Measurements from ENCODE around the gene RHOJ.
"Not testable (repeated sequence)": the region's sequence is repeated elsewhere in the genome, so short reads cannot be mapped to it uniquely, and the experiment has no call there.

RHOJ gene

GRCh38 chr14:63204407-63205043 is at the start of gene RHOJ:
RHOJ (plus strand) TSS chr14:63204443; CDS start chr14:63204870, 427 bp downstream.
- H3K4me1 Mint-ChIP-seq = no peaks in the 10 kb centered on the region
- ATAC-seq (no peak), DNase-seq (no peak)
- H3K27me3 Mint-ChIP-seq = no peaks in the 10 kb centered on the region
- no peak within 1 kb of the TSS for H3K27ac Mint-ChIP-seq
- no peak within 1 kb of the TSS for H3K4me3 Mint-ChIP-seq
- H3K36me3 Mint-ChIP-seq (ENCODE audit: low read depth) = no peaks in the 10 kb centered on the region
- H3K9me3 Mint-ChIP-seq = peaks cover 3% of the 10 kb centered on the region

GRCh38 chr14:63155511-63156185 is 48.6 kb upstream of the RHOJ start:
- H3K4me1 Mint-ChIP-seq = no peaks in the 10 kb centered on the region
- peaks cover 1% of the 10 kb centered on the region for H3K27me3 Mint-ChIP-seq
- ATAC-seq (no peak), DNase-seq (no peak)
- H3K36me3 Mint-ChIP-seq (ENCODE audit: low read depth) = no peaks in the 10 kb centered on the region
- H3K9me3 Mint-ChIP-seq = no peaks in the 10 kb centered on the region
- no peak overlapping the region for H3K4me3 Mint-ChIP-seq
- H3K27ac Mint-ChIP-seq = no peak overlapping the region

- Mint-ChIP-seq H3K9me3 (no peaks in the 10 kb centered on the region), H3K4me1 (no peaks in the 10 kb centered on the region), H3K27ac (no peak overlapping the region), H3K36me3 (ENCODE audit: low read depth) (no peaks in the 10 kb centered on the region), H3K4me3 (no peak overlapping the region), H3K27me3 (peaks cover 1% of the 10 kb centered on the region)
- no peak for DNase-seq
- no peak for ATAC-seq
These were observed 47.0 kb upstream of the RHOJ start for GRCh38 chr14:63157195-63157594.

- DNase-seq = no peak
- H3K27me3 Mint-ChIP-seq = peaks cover 1% of the 10 kb centered on the region
- H3K4me1 Mint-ChIP-seq = no peaks in the 10 kb centered on the region
- ATAC-seq = no peak
- H3K36me3 Mint-ChIP-seq (ENCODE audit: low read depth) = no peaks in the 10 kb centered on the region
- H3K9me3 Mint-ChIP-seq = no peaks in the 10 kb centered on the region
- no peak overlapping the region for H3K4me3 Mint-ChIP-seq
- H3K27ac Mint-ChIP-seq = no peak overlapping the region
These were observed 40.9 kb upstream of the RHOJ start for GRCh38 chr14:63163306-63163705.

- DNase-seq (no peak), ATAC-seq (no peak)
- Mint-ChIP-seq H3K4me1 (no peaks in the 10 kb centered on the region), H3K4me3 (no peak overlapping the region), H3K36me3 (ENCODE audit: low read depth) (no peaks in the 10 kb centered on the region), H3K9me3 (no peaks in the 10 kb centered on the region), H3K27ac (no peak overlapping the region), H3K27me3 (peaks cover 1% of the 10 kb centered on the region)
These were observed 40.0 kb upstream of the RHOJ start for GRCh38 chr14:63164108-63164683.

- not testable (repeated sequence) for DNase-seq; ATAC-seq; H3K27ac Mint-ChIP-seq; H3K4me3 Mint-ChIP-seq; H3K4me1 Mint-ChIP-seq; H3K36me3 Mint-ChIP-seq (ENCODE audit: low read depth); H3K9me3 Mint-ChIP-seq; H3K27me3 Mint-ChIP-seq
These were observed 39.0 kb upstream of the RHOJ start for GRCh38 chr14:63165267-63165666.

GRCh38 chr14:63167044-63167443 is 37.2 kb upstream of the RHOJ start:
- ATAC-seq (no peak), DNase-seq (no peak)
- no peak overlapping the region for H3K4me3 Mint-ChIP-seq
- H3K4me1 Mint-ChIP-seq = no peaks in the 10 kb centered on the region
- no peak overlapping the region for H3K27ac Mint-ChIP-seq
- H3K36me3 Mint-ChIP-seq (ENCODE audit: low read depth) = no peaks in the 10 kb centered on the region
- H3K27me3 Mint-ChIP-seq = no peaks in the 10 kb centered on the region
- H3K9me3 Mint-ChIP-seq = no peaks in the 10 kb centered on the region

- Mint-ChIP-seq H3K4me1 (no peaks in the 10 kb centered on the region), H3K36me3 (ENCODE audit: low read depth) (no peaks in the 10 kb centered on the region), H3K27ac (no peak overlapping the region), H3K4me3 (no peak overlapping the region), H3K27me3 (no peaks in the 10 kb centered on the region), H3K9me3 (no peaks in the 10 kb centered on the region)
- DNase-seq (no peak), ATAC-seq (no peak)
These were observed 29.5 kb upstream of the RHOJ start for GRCh38 chr14:63174760-63175191.

GRCh38 chr14:63175531-63175930 is 28.7 kb upstream of the RHOJ start:
- H3K27me3 Mint-ChIP-seq = no peaks in the 10 kb centered on the region

GRCh38 chr14:63178912-63179311 is 25.3 kb upstream of the RHOJ start:
- DNase-seq (no peak), ATAC-seq (no peak)

More at GRCh38 chr14:63175531-63175930, 28.7 kb upstream of the RHOJ start:
- H3K4me3 Mint-ChIP-seq = no peak overlapping the region
- ATAC-seq (no peak), DNase-seq (no peak)
- no peaks in the 10 kb centered on the region for H3K4me1 Mint-ChIP-seq
- H3K36me3 Mint-ChIP-seq (ENCODE audit: low read depth) = no peaks in the 10 kb centered on the region
- H3K9me3 Mint-ChIP-seq = no peaks in the 10 kb centered on the region
- H3K27ac Mint-ChIP-seq = no peak overlapping the region

GRCh38 chr14:63179383-63179782 is 24.9 kb upstream of the RHOJ start:
- no peak overlapping the region for H3K27ac Mint-ChIP-seq
- H3K4me3 Mint-ChIP-seq = no peak overlapping the region
- no peaks in the 10 kb centered on the region for H3K36me3 Mint-ChIP-seq (ENCODE audit: low read depth)
- DNase-seq (no peak), ATAC-seq (no peak)
- no peaks in the 10 kb centered on the region for H3K9me3 Mint-ChIP-seq
- no peaks in the 10 kb centered on the region for H3K27me3 Mint-ChIP-seq
- no peaks in the 10 kb centered on the region for H3K4me1 Mint-ChIP-seq

More at GRCh38 chr14:63178912-63179311, 25.3 kb upstream of the RHOJ start:
- Mint-ChIP-seq H3K27me3 (no peaks in the 10 kb centered on the region), H3K36me3 (ENCODE audit: low read depth) (no peaks in the 10 kb centered on the region), H3K9me3 (no peaks in the 10 kb centered on the region), H3K4me3 (no peak overlapping the region), H3K27ac (no peak overlapping the region), H3K4me1 (no peaks in the 10 kb centered on the region)

- H3K4me1 Mint-ChIP-seq = no peaks in the 10 kb centered on the region
- DNase-seq (no peak), ATAC-seq (no peak)
- no peaks in the 10 kb centered on the region for H3K9me3 Mint-ChIP-seq
- no peaks in the 10 kb centered on the region for H3K27me3 Mint-ChIP-seq
- no peak overlapping the region for H3K4me3 Mint-ChIP-seq
- no peaks in the 10 kb centered on the region for H3K36me3 Mint-ChIP-seq (ENCODE audit: low read depth)
- H3K27ac Mint-ChIP-seq = no peak overlapping the region
These were observed 24.2 kb upstream of the RHOJ start for GRCh38 chr14:63180011-63180410.

GRCh38 chr14:63182968-63183367 is 21.3 kb upstream of the RHOJ start:
- Mint-ChIP-seq H3K27me3 (no peaks in the 10 kb centered on the region), H3K9me3 (no peaks in the 10 kb centered on the region), H3K4me1 (no peaks in the 10 kb centered on the region), H3K4me3 (no peak overlapping the region), H3K36me3 (ENCODE audit: low read depth) (no peaks in the 10 kb centered on the region), H3K27ac (no peak overlapping the region)
- DNase-seq = no peak
- no peak for ATAC-seq

- H3K9me3 Mint-ChIP-seq = no peaks in the 10 kb centered on the region
- no peak overlapping the region for H3K27ac Mint-ChIP-seq
- H3K27me3 Mint-ChIP-seq = no peaks in the 10 kb centered on the region
- no peaks in the 10 kb centered on the region for H3K36me3 Mint-ChIP-seq (ENCODE audit: low read depth)
- no peak overlapping the region for H3K4me3 Mint-ChIP-seq
- no peaks in the 10 kb centered on the region for H3K4me1 Mint-ChIP-seq
- DNase-seq = no peak
- ATAC-seq = no peak
These were observed 17.8 kb upstream of the RHOJ start for GRCh38 chr14:63186453-63186852.

- ATAC-seq (no peak), DNase-seq (no peak)
- Mint-ChIP-seq H3K36me3 (ENCODE audit: low read depth) (no peaks in the 10 kb centered on the region), H3K4me3 (no peak overlapping the region), H3K27ac (no peak overlapping the region), H3K9me3 (peaks cover 4% of the 10 kb centered on the region), H3K4me1 (no peaks in the 10 kb centered on the region), H3K27me3 (no peaks in the 10 kb centered on the region)
These were observed 13.0 kb upstream of the RHOJ start for GRCh38 chr14:63191211-63191610.
